Central memory CD4-positive, alpha-beta T cell (primary cell): ENCODE results near the gene HDAC9.

Experiments used
- DNase-seq: peaks from one replicate; pipeline ENCODE4 v3.0.0; 2022
- total RNA-seq, 3 experiments: gene quantifications; one replicate each; lab custom pipeline; 2026; lab: John Stamatoyannopoulos, UW

HDAC9 gene
- 0.04 to 1.1 (median 0.58) reads per million in 3 experiments for total RNA-seq

DNA sequence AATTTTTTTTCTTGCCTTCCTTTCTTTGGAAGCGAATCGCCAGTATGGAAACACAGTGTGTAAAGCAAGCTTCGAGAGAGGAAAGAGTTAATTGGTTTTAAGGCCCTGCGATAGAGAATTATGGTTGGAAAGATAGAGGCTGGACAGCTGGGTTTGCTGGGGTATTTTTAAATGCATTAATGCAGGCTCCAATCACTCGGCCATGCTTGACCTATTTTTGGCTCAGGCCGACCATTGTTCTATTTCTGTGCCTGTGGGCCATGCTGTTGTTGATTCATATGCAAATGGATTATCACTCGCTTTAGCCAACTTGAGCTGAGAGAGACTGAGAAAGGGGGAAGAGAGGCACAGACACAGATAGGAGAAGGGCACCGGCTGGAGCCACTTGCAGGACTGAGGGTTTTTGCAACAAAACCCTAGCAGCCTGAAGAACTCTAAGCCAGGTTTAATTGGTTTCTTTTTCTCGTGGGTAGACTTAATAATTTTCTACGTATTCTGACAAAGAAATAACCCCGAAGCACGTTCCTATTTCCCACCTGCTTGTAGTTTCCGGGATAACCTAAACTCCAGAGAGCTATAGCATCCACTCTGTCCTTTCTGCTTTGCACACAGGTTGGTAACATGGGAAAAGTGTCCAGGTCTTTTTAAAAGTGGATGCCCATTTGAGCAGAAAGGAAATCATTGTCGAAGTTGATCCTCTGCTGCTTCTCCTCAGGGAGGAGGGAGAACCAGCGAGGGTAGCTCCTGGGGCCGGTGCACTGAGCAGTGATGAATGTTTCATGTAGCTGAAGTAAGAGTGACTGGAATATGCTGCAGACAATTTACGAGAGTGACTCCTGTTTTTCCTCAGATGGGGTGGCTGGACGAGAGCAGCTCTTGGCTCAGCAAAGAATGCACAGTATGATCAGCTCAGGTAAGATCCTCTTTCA is at the start of gene HDAC9:
TSS of gene HDAC9 (plus strand) at position 338 of the 929 bp plus-strand sequence. CDS start at position 892, 554 bp downstream.
- no peak for DNase-seq

- DNase-seq: no peak
These were observed 49.5 kb upstream of the HDAC9 start for GRCh38 chr7:18445916-18446520.

DNA sequence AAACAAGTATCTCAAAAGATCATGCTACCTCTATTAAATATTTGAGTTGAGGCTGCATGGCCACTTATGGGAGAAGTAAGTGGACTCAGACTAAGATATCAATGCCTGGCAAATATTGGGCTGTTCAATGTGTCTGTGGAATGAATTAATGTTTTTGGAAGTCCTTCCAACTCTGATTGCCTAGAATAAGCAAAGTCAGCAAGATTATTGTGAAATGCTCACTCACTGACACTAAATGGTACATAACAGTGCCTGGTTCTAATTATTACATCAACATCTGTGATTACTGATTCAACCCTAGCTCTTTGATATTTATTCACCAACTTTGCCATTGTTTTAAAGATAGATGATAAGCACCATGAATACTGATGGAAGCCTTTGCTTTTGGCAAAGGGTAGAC is 45.5 kb upstream of the HDAC9 start:
- no peak for DNase-seq

GRCh38 chr7:18455606-18456005 is 39.9 kb upstream of the HDAC9 start:
- no peak for DNase-seq

DNA sequence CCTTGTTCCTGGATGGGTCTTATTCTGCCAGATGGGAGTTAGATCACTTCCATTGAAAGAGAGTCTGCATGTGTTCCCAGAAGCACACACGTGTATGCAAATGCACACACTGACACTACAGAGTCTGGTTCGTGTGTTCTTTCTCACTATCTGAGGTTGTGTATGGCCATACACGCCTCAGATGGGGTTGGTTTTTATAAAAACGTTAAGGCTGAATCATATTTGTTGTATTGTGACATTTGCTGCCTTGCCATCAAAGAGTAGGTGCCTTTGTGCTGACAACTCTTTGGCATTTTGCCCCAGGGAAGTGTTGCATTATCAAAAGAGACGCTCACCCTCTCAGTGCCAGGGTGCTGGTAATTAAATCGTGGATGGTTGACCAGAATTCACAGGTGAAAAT is 37.7 kb upstream of the HDAC9 start:
- DNase-seq: no peak

GRCh38 chr7:18458830-18459229 is 36.7 kb upstream of the HDAC9 start:
- DNase-seq: no peak

DNA sequence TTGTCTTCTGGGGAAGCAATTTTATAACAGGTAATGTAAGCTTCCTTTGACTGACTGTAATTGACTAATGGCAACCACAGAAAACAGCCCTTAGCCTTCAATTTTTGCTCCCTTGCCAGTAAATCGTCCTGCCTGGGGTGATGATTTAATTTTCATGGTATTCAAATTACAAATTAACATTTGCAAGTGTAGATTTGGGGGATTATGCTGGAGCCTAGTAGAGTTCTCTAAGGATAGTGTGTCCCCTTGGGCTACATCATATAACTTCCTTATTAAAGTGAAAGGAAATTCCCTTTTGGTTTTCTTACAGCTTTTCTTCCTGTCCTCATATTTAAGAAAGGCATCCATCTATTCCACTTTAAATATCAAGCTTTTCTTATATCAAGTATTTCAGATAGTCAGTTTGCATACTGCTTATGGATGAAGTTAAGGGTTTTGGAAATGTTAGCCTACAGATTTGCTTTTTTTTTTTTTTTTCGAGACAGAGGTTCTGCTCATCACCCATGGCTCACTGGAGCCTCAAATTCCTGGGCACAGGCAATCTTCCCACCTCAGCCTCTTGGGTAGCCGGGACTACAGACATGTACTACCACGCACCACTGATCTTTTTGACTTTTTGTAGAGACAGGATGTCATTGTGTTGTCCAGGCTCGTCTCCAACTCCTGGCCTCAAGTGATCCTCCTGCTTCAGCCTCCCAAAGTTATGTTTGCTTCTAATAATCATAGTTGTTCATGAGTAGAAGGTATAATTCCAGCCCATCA is 35.9 kb upstream of the HDAC9 start:
- DNase-seq: no peak

DNA sequence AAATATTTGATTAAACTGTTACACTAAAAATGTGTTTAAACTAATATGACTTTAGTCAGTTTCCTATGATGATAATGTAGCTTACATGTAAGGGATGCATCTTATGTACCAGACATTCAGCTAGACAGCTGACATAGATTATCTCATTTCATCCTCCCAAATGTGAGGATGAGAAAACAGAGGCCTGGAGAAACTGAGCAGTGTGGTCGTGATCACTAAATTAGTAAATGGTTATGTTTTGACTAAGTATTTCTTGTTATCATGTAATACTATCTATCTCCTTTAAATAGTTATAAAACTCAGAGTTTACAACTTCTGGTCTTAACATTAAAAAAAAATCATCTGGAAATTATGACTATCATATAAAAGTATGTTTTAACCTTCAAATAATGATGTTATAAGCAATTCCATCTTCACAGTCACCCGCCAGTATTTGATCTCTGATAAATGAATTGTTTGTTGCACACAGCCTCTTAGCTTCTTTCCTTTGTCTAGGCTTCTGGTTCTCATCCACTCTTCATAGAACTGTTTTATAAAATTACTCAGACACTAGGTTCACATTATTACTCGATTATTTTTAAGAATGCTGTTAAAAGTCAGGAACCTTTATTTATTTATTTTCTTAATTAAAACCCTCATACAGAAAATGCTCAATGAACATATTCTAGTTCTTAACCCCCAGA is 33.6 kb upstream of the HDAC9 start:
- DNase-seq: no peak

DNA sequence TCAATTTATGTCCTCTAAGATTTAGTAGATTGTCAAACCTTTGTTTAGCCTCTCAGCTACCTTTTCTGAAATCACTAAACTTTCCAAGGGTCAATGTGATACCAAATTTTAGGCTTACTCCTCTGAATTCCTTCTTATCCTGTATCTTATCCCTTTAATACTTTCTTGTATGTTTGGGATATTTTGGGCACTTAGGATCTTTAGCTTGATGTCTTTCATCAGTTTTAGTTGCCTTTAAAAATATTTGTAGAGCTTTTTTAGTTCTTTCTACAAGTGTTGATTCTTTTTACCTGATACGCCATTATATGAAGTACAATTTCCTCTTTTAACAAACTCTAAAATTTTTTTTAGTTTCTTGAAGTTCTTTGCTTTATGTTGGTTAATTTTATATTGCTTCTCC is 30.7 kb upstream of the HDAC9 start:
- no peak for DNase-seq

GRCh38 chr7:18467011-18467410 is 28.5 kb upstream of the HDAC9 start:
- DNase-seq: no peak

DNA sequence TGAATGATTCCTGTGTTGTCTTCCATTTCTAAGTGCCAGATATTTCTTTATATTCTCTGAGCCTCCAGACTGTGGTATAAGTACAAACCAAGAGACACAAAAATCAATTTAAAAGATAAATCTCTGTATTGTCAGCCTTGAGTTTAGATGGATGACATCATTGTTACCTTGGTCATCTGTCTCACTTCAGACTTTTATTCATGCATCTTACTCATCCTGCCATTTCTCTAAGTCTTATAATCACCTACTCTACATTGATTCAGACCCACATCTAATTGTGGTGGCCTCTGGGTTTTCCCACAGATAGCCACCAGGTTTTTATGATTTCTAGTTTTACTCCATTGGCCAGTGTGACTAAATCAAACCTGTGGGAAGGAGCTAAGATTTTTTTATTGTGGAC is 26.8 kb upstream of the HDAC9 start:
- no peak for DNase-seq

DNA sequence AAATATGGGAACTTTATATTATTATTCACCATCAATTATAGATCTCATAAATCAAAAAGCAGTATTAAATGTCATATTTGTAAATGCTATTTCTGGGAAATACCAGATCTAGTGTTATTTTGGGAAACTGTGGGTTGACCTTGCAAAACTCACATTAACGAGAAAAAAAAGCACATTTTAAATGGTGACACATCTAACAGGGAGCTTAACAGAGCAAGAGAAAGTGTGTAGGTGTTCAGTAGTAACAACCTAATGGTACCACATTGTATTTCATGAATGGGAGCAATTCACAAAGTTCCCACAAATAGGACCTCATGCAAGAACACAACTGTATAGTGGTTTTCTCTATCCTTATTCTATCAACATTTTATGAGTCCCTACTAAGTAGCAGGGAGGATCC is 26.2 kb upstream of the HDAC9 start:
- no peak for DNase-seq

DNA sequence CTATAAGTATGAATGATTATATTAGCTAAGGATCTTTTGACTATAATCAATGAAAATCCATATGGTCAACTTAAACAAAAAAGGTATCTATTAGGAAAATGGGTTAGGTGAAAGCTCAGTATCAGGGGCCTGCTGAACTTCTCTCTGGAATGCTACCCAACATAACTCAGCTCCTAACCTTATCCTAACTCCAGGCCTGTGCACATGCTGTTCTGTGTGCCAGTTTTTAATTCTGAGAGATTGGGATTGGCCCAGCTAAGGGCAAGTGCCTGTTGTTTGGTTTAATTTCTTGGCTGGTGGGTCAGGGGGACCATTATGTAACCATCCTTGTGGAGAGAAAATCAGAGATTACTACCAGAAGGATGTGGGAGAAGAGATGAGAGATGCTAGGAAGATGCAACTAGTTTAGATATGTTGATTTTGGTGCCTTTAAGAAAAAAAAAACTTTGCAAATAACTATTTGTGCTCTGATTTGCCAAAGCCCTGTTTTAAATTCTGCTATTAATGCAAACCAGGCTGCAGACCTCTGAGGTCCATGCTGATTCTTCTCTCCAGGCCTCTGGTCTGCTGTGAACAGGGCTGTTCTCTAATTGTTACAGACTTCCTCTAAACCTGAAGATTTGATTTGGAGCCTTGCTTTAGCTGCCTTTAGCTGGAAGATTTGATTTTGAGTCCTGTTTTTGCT is 23.9 kb upstream of the HDAC9 start:
- no peak for DNase-seq

DNA sequence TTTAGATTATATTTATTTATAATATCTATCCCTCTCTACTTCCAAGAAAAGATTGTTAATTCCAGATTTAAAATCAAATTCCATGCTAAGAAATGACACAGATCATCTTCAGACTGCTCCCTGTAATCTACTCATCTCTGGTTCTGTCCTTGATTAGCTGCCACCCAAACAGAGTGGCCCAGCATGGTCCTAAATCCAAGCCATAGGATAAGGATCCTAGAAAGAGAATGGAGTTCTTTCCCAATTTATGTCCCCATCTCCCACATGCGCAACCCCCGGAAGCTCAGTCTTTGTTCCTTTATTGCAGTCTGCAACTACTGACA is 23.4 kb upstream of the HDAC9 start:
- no peak for DNase-seq

GRCh38 chr7:18473119-18473518 is 22.4 kb upstream of the HDAC9 start:
- no peak for DNase-seq

DNA sequence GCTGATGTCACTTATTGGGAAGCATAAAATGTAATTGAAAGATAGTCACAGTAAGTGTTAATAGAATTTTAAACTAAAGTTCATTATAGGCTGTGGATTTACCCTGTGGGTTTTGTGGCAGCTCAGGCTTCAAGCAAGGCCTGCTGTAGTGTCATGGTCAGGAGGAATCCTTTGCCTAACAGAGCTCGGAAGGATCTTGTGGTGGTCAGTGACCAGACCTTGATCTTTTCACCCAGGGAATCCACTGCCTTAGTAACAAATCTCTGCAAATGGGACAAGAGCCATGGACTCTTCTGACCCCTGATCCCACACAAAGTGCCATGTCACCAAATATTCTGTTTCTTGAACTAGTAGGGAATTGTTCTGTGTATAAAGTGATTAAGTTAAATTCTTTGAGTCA is 20.6 kb upstream of the HDAC9 start:
- no peak for DNase-seq

GRCh38 chr7:18475488-18475887 is 20.1 kb upstream of the HDAC9 start:
- DNase-seq: no peak

DNA sequence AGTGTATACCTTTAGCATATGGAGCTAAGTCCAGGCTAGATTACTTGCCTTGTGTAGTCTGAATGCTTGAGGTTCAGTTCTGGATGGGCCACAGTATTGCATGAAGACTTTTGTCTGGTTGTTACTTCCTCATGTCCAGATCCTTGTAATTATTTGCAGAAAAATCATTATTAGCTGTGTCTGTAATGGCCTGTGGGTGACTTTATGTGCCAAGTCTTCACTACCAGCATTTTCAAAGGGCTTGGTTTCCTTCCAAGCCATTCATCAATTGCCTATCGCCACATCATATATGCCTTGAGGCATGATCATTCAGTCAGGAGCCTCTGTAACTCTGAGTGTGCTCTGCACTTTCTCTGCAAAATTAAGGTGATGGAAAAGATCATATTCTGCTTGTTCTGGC is 13.8 kb upstream of the HDAC9 start:
- DNase-seq: no peak

GRCh38 chr7:18488049-18488448 is 7.5 kb upstream of the HDAC9 start:
- DNase-seq: no peak

DNA sequence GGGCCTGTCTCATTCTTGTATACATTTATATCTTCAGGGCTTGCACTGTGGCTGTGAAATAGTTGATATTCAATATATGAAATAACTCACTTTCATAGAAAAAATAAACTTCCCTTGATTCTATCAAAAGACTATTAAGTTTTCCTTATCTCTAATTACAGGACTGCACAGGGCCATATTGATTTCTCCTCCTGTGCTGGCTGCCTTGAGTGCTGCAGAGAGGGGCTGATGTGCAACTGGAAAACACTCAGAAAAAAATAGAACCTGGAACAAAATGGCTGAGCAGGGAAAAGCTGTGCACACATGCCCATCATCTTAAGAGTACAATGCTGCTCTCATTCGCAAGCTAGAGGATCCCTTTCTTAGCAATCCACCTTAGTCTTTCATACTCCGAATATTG is 5.9 kb upstream of the HDAC9 start:
- no peak for DNase-seq

GRCh38 chr7:18491871-18492270 is 3.7 kb upstream of the HDAC9 start:
- no peak for DNase-seq

DNA sequence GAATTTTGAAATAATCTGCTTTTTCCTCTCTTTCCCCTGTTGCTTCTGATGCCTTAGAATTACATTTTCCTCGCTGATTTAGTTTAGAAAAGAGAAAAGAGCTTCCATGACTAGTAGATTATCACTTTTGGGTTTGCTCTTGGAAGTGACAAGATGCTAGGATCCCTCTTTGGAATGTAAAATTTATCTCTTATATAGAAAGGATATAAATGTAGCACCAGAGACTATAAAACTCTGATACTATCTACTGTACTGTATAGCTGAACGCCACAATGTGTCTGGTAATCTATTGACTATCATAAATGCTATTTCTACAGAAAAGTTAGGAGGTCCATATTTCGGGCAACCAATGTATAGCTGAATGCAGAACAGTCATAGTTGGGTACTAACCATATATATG is 1.1 kb upstream of the HDAC9 start:
- no peak for DNase-seq
